ENCODE data around the gene TGM6.

TGM6 gene

DNA sequence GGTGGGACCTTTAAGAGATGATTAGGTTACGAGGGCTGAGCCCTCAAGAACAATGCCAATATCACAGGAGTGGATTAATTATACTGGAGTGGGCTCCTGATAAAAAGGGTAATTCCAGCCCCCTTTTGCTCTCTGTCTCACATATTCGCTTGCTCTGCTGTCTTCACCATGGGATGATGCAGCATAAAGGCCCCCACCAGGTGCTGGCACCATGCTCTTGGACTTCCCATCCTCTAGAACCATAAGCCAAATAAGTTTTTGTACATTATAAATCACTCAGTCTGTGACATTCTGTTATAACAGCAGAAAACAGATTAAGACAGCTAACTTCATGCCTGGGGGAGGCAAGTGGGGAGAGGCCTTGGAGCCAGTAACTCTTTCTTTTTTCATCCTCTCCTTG lies 99.7 kb downstream of the TGM6 start:
- in situ Hi-C loops (cut with MboI; ENCODE audit: low sequenced_read_pairs): no loop called here

Measured in hTERT RPE-1 (cell line).